Activated CD8-positive, alpha-beta memory T cell treated with anti-CD3 and anti-CD28 coated beads, Interleukin-2, amount 50 U/mL, for 1 hour (primary cell): ENCODE data around the gene TBC1D2B.
A peak's percentile ranks its signal among the peaks of the same experiment; 100 is the strongest.

Source experiments
- DNase-seq: peaks from one replicate; pipeline ENCODE4 v3.0.0-alpha.2; 2020; ENCODE audit errors: extremely low read depth

The TBC1D2B gene

DNA sequence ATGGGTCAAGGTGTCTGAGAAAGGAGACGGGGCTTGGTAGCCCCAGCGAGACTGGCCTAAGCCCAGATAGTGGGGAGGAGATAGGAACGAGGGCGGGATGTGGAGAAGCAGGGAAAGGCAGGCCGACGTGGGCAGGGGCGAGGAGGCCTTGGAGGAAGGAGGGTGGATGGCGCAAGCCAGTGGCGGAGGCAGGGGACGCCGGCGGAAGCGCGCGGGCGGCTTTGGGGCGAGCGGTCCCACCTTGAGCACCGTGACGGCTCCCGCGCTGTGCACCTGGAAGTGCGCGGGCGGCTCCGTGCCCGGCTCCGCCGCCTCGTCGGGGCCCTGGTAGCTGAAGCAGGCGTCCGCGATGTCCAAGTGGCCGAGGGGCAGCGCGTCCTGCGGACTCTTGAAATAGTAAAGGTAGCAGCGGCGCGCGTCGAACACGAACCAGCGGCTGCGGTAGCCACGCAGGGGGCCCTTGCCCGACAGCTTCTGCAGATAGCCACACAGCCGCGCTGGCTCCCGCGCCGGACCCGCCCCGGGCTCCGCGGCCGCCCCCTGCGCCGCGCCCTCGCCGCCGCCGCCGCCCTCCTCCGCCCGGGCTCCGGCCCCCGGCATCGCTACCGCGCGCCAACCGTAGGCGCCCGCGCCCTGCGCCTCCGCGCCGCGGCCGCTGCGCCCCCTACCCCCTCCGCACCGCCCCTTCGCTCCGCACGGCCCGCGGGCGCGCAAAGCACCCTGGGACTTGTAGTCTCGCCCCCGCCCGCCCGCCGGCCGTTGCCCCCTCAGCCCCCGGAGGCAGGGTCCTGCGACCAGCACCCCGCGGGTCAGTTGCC is at the start of gene TBC1D2B:
Gene TBC1D2B (minus strand): TSS at position 659 of the 818 bp plus-strand sequence. CDS start 59 bp downstream, at position 600.
- DNase-seq: no peak

GRCh38 chr15:78125267-78125666 is 47.8 kb upstream of the TBC1D2B start:
- no peak for DNase-seq

- no peak for DNase-seq
These were observed 43.0 kb upstream of the TBC1D2B start for GRCh38 chr15:78120523-78120922.

- no peak for DNase-seq
These were observed 35.0 kb upstream of the TBC1D2B start for GRCh38 chr15:78112551-78112950.

- no peak for DNase-seq
These were observed 34.3 kb upstream of the TBC1D2B start for GRCh38 chr15:78111788-78112187.

GRCh38 chr15:78110916-78111475 is 33.5 kb upstream of the TBC1D2B start:
- DNase-seq: no peak

GRCh38 chr15:78110096-78110495 is 32.6 kb upstream of the TBC1D2B start:
- no peak for DNase-seq

DNA sequence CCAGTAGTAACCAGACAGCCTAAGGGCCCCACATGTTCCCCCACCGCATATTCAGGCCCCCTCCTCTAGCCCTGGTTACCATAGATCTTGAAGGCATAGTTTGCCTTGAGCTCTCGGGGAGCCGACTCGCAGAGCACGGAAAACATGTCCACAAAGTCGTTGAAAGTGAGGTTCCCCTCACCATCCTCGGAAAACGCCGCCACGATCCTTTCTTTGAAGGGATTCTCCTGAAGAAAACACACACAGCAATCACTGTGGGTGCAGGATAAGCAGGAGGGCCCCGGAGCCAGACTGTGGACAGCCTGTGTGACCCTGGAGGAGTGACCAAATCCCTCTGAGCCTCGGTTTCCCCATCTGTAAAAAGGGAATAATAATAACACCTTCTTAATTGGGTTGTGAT is 31.6 kb upstream of the TBC1D2B start:
- no peak for DNase-seq

GRCh38 chr15:78108300-78109084 is 31.0 kb upstream of the TBC1D2B start:
- peak; percentile 60 for DNase-seq

- DNase-seq: no peak
These were observed 30.0 kb upstream of the TBC1D2B start for GRCh38 chr15:78107471-78107870.

DNA sequence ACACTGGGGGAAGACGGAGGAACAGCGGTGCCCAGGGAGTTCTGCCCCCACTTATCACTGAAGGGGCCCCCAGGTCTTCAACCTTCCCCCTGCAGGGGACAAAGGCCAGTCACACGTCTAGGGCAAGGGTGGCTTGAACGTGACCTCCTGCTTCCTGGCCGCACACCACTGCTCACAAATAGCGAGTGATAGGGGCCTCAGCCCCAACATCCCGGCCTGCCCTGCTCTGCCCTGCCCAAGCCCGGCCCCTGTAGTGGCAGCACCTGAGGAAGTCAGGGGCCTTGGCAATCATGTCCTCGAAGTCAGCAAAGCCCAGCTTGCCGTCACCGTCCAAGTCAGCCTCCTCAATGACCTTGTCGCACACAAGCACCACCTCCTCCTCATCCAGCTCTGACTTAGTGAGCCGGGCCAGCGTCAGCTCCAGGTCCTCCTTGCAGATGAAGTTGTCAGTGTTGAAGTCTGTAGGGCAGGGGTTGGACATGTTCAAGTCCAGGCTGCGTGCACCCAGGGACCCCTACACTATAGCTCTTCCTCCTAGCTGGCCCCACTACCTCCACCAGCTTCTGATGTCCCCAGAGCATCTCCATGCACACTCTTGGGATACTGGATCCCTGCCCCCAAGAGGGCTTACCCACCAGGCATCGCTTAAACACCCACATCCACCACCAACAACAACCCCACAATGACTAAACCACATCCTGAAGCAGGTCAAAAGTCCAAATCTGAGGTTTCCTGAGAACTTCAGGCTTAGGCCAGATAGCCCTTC is 28.1 kb upstream of the TBC1D2B start:
- no peak for DNase-seq

- DNase-seq: no peak
These were observed 27.3 kb upstream of the TBC1D2B start for GRCh38 chr15:78104566-78105475.

DNA sequence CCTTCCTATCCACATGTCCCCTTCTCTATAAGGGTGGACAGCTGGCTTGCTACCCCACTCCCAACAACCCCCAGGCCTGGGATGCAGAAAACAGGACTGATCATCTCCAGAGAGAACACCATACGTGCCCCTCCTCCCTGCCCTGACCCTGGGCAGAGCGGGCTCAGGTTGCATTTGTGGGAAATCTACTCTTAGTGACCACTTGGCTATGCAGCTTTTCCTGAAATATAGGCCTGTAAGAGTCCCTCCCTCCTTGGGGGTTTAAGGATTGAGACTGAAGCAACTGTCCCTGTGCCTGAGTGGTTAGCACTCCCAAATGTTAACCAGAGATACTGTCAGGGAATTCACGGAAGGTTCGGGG is 26.6 kb upstream of the TBC1D2B start:
- DNase-seq: no peak

DNA sequence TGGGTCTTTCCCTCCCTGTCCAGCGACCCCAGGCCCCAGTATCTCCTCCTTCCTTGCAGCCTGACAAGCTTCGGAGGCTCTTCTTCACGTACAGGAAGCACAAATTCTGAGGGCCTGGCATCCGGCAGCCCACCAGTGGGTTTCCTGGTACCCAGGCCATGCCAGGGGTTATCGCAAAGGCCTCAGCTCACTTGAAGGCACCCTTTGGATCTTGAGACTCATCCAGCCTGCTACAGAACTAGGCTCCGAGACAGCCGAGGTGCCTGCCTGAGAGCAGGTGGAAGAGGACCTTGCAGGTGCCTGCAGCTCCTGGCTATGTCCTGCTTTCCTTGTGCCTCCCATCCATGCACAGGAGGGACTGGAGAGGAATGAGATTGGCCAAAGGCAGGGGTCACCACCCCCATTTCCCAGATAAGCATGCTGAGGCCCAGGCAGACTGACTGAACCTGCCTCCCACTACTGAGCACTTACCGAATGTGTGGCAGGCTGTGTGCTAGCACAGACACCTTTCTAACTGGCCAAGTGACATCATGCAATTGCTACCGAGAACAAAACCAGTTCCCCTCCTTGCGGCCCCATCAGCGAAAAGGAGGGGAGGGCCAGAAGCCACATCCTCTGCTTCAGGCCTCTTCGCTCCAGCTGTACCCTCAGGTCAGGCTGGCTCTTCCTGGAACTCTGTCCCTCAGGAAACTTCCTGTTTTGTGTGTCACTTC is 26.1 kb upstream of the TBC1D2B start:
- DNase-seq: peak; percentile 20

- no peak for DNase-seq
These were observed 25.2 kb upstream of the TBC1D2B start for GRCh38 chr15:78102741-78103140.

DNA sequence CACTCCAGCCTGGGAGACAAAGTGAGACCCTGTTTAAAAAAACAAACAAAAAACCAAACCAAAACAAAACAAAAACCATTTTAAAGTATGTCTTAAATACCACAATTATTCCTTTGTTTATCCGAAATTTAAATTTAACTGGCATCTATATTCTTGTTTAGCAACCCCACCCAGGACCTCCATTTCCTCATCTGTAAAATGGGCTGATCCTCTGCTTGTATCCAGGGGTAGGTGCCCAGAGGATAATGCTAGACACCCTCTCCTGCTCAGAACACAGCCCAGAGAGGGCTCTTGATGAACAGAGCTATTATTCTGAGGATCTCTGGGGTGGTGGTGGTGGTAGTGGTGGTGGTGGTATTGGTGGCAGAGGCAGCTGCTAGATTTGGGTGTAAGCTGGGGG is 24.7 kb upstream of the TBC1D2B start:
- no peak for DNase-seq

GRCh38 chr15:78101423-78102105 is 24.1 kb upstream of the TBC1D2B start:
- no peak for DNase-seq

DNA sequence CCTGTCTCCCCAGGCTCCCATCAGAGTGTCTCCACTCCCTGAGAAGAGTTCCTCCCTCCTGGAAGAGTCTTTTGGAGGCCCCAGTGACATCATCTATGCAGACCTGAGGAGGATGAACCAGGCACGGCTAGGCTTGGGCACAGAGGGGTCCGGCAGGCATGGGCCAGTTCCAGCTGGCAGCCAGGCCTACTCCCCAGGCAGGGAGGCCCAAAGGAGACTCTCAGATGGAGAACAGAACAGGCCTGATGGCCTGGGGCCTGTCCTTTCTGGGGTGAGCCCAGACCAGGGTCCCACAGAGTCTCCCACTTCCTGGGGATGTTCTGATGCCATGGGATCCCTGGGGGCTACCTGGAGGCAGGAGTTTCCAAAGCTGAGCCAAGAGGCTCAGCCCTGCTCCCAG is 23.4 kb upstream of the TBC1D2B start:
- no peak for DNase-seq

DNA sequence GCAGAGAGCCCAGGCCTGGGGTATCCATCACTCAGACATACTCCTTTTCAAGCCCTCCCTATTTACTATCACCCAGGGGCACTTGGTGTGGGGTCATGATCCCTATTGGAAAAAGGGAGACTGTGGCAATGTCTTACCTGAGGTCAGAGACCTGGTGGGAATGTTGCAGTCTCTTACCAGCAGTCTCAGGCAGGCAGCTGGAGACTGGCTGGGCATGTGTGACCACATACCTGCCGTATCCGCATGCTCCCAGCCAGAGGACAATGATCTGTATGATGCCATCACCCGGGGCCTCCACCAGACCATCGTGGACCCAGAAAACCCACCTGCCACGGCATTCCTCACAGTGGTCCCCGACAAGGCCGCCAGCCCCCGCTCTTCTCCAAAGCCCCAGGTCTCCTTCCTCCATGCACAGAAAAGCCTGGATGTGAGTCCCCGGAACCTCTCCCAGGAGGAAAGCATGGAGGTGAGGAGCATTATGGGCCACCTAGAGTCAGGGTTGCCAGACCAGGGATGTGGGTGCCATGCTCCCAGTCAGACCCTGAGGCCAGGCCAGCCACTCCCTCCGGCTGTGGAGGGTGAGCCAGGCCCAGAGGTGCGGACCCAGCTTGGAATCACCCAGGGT is 20.7 kb upstream of the TBC1D2B start:
- DNase-seq: no peak
